ENCODE measurements around the gene CCRL2. TPM values are rescaled to one million over a fixed set of nuclear protein-coding genes. Genes with fewer than 3 reads are reported as not detected.

CCRL2 gene
- total and polyA plus RNA-seq, 9 of the 15 experiments (the other 6 are each of a cell fraction or from before 2014, with no cell fraction given): 3.4 to 5.7 (median 4.0) TPM

DNA sequence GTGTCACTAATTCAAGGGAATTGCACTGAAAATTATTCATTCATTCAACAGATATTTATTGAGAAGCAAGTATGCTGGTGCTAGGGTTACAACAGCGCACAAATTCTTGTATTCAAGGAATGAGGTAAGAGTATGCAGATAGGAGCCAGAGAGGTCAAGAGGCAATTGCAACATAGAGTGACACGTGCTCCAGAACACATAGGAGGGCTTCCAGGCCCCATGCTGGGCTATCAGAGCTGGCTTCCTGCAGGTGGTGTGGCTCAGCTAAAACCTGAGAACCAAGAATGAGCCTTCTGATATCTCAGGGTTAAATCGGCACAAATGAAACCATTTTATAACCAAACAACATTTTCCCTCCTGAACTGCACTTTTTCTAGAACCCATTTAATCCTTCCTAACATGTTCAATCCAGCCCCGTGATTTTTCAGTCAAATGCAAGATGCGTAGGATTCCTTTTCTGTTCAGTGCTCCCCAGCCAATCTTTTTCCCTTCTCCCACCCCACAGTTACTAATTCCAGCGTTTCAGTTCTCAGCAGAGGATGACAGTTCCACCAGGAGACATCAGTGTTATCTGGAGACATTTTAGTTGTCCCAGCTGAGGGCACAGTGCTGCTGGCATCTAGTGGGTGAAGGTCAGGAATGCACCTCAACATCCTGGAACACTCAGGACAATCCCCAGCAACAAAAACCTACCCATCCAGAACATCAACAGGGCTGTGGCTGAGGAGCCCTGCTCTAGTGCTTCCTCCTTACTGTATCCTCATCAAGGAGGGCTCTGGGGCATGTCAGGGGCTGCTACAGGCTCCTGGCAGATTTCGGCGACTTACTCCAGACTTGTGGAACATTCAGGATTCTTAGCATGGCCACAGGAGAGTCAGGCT is 13.3 kb upstream of the CCRL2 start (continued):
- TF ChIP-seq, protein P1, sequence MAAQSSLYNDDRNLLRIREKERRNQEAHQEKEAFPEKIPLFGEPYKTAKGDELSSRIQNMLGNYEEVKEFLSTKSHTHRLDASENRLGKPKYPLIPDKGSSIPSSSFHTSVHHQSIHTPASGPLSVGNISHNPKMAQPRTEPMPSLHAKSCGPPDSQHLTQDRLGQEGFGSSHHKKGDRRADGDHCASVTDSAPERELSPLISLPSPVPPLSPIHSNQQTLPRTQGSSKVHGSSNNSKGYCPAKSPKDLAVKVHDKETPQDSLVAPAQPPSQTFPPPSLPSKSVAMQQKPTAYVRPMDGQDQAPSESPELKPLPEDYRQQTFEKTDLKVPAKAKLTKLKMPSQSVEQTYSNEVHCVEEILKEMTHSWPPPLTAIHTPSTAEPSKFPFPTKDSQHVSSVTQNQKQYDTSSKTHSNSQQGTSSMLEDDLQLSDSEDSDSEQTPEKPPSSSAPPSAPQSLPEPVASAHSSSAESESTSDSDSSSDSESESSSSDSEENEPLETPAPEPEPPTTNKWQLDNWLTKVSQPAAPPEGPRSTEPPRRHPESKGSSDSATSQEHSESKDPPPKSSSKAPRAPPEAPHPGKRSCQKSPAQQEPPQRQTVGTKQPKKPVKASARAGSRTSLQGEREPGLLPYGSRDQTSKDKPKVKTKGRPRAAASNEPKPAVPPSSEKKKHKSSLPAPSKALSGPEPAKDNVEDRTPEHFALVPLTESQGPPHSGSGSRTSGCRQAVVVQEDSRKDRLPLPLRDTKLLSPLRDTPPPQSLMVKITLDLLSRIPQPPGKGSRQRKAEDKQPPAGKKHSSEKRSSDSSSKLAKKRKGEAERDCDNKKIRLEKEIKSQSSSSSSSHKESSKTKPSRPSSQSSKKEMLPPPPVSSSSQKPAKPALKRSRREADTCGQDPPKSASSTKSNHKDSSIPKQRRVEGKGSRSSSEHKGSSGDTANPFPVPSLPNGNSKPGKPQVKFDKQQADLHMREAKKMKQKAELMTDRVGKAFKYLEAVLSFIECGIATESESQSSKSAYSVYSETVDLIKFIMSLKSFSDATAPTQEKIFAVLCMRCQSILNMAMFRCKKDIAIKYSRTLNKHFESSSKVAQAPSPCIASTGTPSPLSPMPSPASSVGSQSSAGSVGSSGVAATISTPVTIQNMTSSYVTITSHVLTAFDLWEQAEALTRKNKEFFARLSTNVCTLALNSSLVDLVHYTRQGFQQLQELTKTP (IDR thresholded peaks at IDR 0.05; ENCODE audit: low read depth in 1 of 2, partially characterized antibody in 2 of 2): no peak
- peak in 1 of 2 experiments; percentile 65; a peak in 1 of 4 replicates for TF ChIP-seq TEAD1 (CRISPR knock-in tag; IDR thresholded peaks at IDR 0.05)
- TF ChIP-seq SAFB2 (IDR thresholded peaks at IDR 0.05; ENCODE audit: borderline replicate concordance, low read depth, low read length, severe bottlenecking): no peak
- TF ChIP-seq KAT7 (CRISPR knock-in tag; IDR thresholded peaks at IDR 0.05; ENCODE audit: borderline replicate concordance): no peak
- TF ChIP-seq, protein P2, sequence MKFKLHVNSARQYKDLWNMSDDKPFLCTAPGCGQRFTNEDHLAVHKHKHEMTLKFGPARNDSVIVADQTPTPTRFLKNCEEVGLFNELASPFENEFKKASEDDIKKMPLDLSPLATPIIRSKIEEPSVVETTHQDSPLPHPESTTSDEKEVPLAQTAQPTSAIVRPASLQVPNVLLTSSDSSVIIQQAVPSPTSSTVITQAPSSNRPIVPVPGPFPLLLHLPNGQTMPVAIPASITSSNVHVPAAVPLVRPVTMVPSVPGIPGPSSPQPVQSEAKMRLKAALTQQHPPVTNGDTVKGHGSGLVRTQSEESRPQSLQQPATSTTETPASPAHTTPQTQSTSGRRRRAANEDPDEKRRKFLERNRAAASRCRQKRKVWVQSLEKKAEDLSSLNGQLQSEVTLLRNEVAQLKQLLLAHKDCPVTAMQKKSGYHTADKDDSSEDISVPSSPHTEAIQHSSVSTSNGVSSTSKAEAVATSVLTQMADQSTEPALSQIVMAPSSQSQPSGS (CRISPR knock-in tag; IDR thresholded peaks at IDR 0.05): no peak
- no peak for TF ChIP-seq ZNF253 (CRISPR knock-in tag; conservative IDR thresholded peaks at IDR 0.05)
- TF ChIP-seq, protein P3, sequence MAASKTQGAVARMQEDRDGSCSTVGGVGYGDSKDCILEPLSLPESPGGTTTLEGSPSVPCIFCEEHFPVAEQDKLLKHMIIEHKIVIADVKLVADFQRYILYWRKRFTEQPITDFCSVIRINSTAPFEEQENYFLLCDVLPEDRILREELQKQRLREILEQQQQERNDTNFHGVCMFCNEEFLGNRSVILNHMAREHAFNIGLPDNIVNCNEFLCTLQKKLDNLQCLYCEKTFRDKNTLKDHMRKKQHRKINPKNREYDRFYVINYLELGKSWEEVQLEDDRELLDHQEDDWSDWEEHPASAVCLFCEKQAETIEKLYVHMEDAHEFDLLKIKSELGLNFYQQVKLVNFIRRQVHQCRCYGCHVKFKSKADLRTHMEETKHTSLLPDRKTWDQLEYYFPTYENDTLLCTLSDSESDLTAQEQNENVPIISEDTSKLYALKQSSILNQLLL (CRISPR knock-in tag; IDR thresholded peaks at IDR 0.05; ENCODE audit: borderline replicate concordance): no peak
- no peak for TF ChIP-seq LCOR (CRISPR knock-in tag; IDR thresholded peaks at IDR 0.05)
- TF ChIP-seq SRSF7 (optimal IDR thresholded peaks at IDR 0.05; ENCODE audit: low read depth, low read length): no peak
- TF ChIP-seq ZNF644 (tag; IDR thresholded peaks at IDR 0.05; ENCODE audit: low read depth): no peak
- TF ChIP-seq C11orf30 (IDR thresholded peaks at IDR 0.05; ENCODE audit: low read depth): no peak
- no peak for TF ChIP-seq CREM (IDR thresholded peaks at IDR 0.05; ENCODE audit: low read depth)
- TF ChIP-seq STAT5A (IDR thresholded peaks at IDR 0.05; ENCODE audit: borderline replicate concordance, low read length): 0 out of 2 replicates have a peak, but pooled peaks have one; percentile 16
- no peak for TF ChIP-seq EWSR1 (IDR thresholded peaks at IDR 0.05; ENCODE audit: borderline replicate concordance, low read depth, partially characterized antibody)
- 0 out of 2 replicates have a peak, but pooled peaks have one; percentile 45 for TF ChIP-seq DPF2 (IDR thresholded peaks at IDR 0.05)
- TF ChIP-seq ZNF3 (CRISPR knock-in tag; IDR thresholded peaks at IDR 0.05): no peak
- TF ChIP-seq, protein P4, sequence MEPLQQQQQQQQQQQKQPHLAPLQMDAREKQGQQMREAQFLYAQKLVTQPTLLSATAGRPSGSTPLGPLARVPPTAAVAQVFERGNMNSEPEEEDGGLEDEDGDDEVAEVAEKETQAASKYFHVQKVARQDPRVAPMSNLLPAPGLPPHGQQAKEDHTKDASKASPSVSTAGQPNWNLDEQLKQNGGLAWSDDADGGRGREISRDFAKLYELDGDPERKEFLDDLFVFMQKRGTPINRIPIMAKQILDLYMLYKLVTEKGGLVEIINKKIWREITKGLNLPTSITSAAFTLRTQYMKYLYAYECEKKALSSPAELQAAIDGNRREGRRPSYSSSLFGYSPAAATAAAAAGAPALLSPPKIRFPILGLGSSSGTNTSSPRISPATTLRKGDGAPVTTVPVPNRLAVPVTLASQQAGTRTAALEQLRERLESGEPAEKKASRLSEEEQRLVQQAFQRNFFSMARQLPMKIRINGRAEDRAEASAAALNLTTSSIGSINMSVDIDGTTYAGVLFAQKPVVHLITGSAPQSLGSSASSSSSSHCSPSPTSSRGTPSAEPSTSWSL (CRISPR knock-in tag; IDR thresholded peaks at IDR 0.05; ENCODE audit: borderline replicate concordance): no peak
- no peak for TF ChIP-seq ZNF133 (CRISPR knock-in tag; IDR thresholded peaks at IDR 0.05)
